HepG2 (cell line): ENCODE measurements around the gene NUDT22. TPM values are rescaled to one million over a fixed set of nuclear protein-coding genes. Genes with fewer than 3 reads are reported as not detected.
A peak's percentile ranks its signal among the peaks of the same experiment; 100 is the strongest.

Experiments
- ATAC-seq: fragments of 200-7000 bp; cut with Tn5 transposase; 3 replicates; pipeline ENCODE4 v1.9.1; 2020; ENCODE audit warnings: mild to moderate bottlenecking, moderate library complexity
- BruUV-seq: library from RNA; stranded (reverse); fragments of 400-500 nt; replicated peaks from 2 replicates; lab custom pipeline; 2021; lab: Mats Ljungman, UMichigan
- CTCF ChIA-PET: fragments of 300-600 bp; formaldehyde crosslinking; extraction: SDS; loops from one replicate; lab custom pipeline; 2021; ENCODE audit warnings: low total read pairs, inconsistent platforms, low intra/inter-chr PET ratio; lab: Yijun Ruan, JAX
- POLR2A ChIA-PET: fragments of 350-600 bp; sonication (Branson Sonifier 250); formaldehyde crosslinking; loops from one replicate; lab custom pipeline; 2020; ENCODE audit warnings: antibody characterized with exemption, inconsistent platforms; lab: Yijun Ruan, JAX
- DNase-seq: peaks from one replicate; pipeline ENCODE4 v3.0.0-alpha.2; 2015; ENCODE audit warnings: low spot score
- FAIRE-seq: peaks from 3 replicates; lab custom pipeline; 2011; peaks lifted over from hg19 to GRCh38; lab: Jason Lieb, UNC
- H2AFZ ChIP-seq: one replicate; pipeline ENCODE4 v1.6.1; 2011; ENCODE audit warnings: low read length, inconsistent platforms
- H3K27ac ChIP-seq: fragments of 300-600 bp; 3 replicates; pipeline ENCODE4 v1.8.0; 2011; ENCODE audit warnings: mixed run types, mild to moderate bottlenecking, mixed read lengths, low read length, inconsistent platforms; ENCODE audit not compliant: insufficient read depth; ENCODE audit errors: extremely low read length
- H3K27me3 ChIP-seq, 2 experiments: fragments of 200-600 bp in 1 of 2; 2 replicates in 1 of 2; 3 replicates in 1 of 2; pipeline versions ENCODE4 v1.6.0 to v1.8.0; 2011; ENCODE audit warnings: low read length in 2 of 2, mild to moderate bottlenecking in 2 of 2, moderate library complexity in 2 of 2, inconsistent platforms in 1 of 2; ENCODE audit not compliant: insufficient read depth in 2 of 2, control insufficient read depth in 1 of 2
- H3K36me3 ChIP-seq, 2 experiments: fragments of 200-600 bp in 1 of 2; replicated peaks in 1 of 2; 2 replicates in 1 of 2; 3 replicates in 1 of 2; pipeline versions ENCODE4 v1.5.1 to v1.8.0; 2011; ENCODE audit warnings: low read length in 2 of 2, inconsistent platforms in 1 of 2; ENCODE audit not compliant: insufficient read depth in 2 of 2, control insufficient read depth in 1 of 2
- H3K4me1 ChIP-seq: 2 replicates; pipeline ENCODE4 v1.5.1; 2012; ENCODE audit warnings: low read length, inconsistent platforms; ENCODE audit not compliant: insufficient read depth
- H3K4me2 ChIP-seq: 2 replicates; pipeline ENCODE4 v1.6.0; 2011; ENCODE audit warnings: low read depth, low read length, inconsistent platforms
- H3K4me3 ChIP-seq, 3 experiments: fragments of 200-600 bp in 1 of 3; sonication (generic), shearing (Covaris generic) in 1 of 3; replicated peaks in 1 of 3; 2 replicates each; pipeline ENCODE4 v1.5.1; 2011 to 2016; ENCODE audit warnings: low read length in 3 of 3, inconsistent platforms in 2 of 3, low read depth in 2 of 3, mild to moderate bottlenecking in 2 of 3, control low read depth in 1 of 3, mixed read lengths in 1 of 3; ENCODE audit not compliant: insufficient read depth in 1 of 3
- H3K79me2 ChIP-seq: one replicate; pipeline ENCODE4 v1.6.1; 2011; ENCODE audit warnings: low read length, inconsistent platforms; ENCODE audit not compliant: insufficient read depth
- H3K9ac ChIP-seq: 2 replicates; pipeline ENCODE4 v1.6.0; 2011; ENCODE audit warnings: mild to moderate bottlenecking, low read depth, low read length, inconsistent platforms; ENCODE audit not compliant: insufficient read depth
- H3K9me3 ChIP-seq: 2 replicates; pipeline ENCODE4 v1.5.1; 2012; ENCODE audit warnings: mild to moderate bottlenecking, low read length
- H4K20me1 ChIP-seq: 2 replicates; pipeline ENCODE4 v1.6.0; 2011; ENCODE audit warnings: inconsistent platforms, mild to moderate bottlenecking, low read length, moderate library complexity; ENCODE audit not compliant: insufficient read depth
- ATAD3A ChIP-seq: sonication (generic); formaldehyde crosslinking; IDR thresholded peaks from 2 replicates; pipeline ENCODE4 v1.4.0; 2020; ENCODE audit warnings: missing genetic modification reagents
- ELF1 ChIP-seq: sonication (generic); formaldehyde crosslinking; IDR thresholded peaks from 2 replicates; pipeline ENCODE4 v1.4.0; 2020; ENCODE audit warnings: missing genetic modification reagents
- FOXP1 ChIP-seq, 2 experiments: fragments of 450-650 bp in 1 of 2; IDR thresholded peaks; 2 replicates each; pipeline ENCODE4 v1.6.1; 2017 to 2018; ENCODE audit warnings: antibody characterized with exemption in 1 of 2
- KDM2A ChIP-seq: sonication (generic); formaldehyde crosslinking; IDR thresholded peaks from 2 replicates; pipeline ENCODE4 v1.4.0; 2020; ENCODE audit warnings: low read depth, missing genetic modification reagents, borderline replicate concordance
- MAFK ChIP-seq, 2 experiments: IDR thresholded peaks in 1 of 2; conservative IDR thresholded peaks in 1 of 2; 2 replicates each; pipeline ENCODE4 v1.6.1; 2011; ENCODE audit warnings: improper control_type of control experiment in 2 of 2, low read length in 2 of 2
- POLR2G ChIP-seq: fragments of 200-400 bp; formaldehyde crosslinking; IDR thresholded peaks from 2 replicates; pipeline ENCODE4 v1.6.1; 2018; ENCODE audit warnings: mild to moderate bottlenecking, low read depth, low read length, moderate library complexity
- SRF ChIP-seq: IDR thresholded peaks from 2 replicates; pipeline ENCODE4 v1.6.1; 2011; ENCODE audit warnings: mild to moderate bottlenecking, low read depth, low read length, moderate library complexity
- ZFP90 ChIP-seq: sonication (generic); formaldehyde crosslinking; IDR thresholded peaks from 2 replicates; pipeline ENCODE4 v1.8.0; 2022; ENCODE audit warnings: missing genetic modification reagents, mild to moderate bottlenecking, inconsistent platforms, borderline replicate concordance
- ZNF510 ChIP-seq: sonication (generic); formaldehyde crosslinking; IDR thresholded peaks from 2 replicates; pipeline ENCODE4 v1.4.0; 2020; ENCODE audit warnings: low read depth, mild to moderate bottlenecking, missing genetic modification reagents
- ZNF598 ChIP-seq: sonication (generic); formaldehyde crosslinking; IDR thresholded peaks from 2 replicates; pipeline ENCODE4 v1.5.1; 2020; ENCODE audit warnings: mild to moderate bottlenecking, missing genetic modification reagents, borderline replicate concordance
- ZNF777 ChIP-seq: sonication (generic); formaldehyde crosslinking; IDR thresholded peaks from 2 replicates; pipeline ENCODE4 v1.4.0; 2020; ENCODE audit warnings: missing genetic modification reagents
- ZNF788 ChIP-seq: sonication (generic); formaldehyde crosslinking; IDR thresholded peaks from 2 replicates; pipeline ENCODE4 v1.5.0; 2020; ENCODE audit warnings: mild to moderate bottlenecking, missing genetic modification reagents, borderline replicate concordance
- WGBS: methylation state at CpG from one replicate; pipeline ENCODE4 v1.1.6; 2017; ENCODE audit warnings: low lambda C conversion rate; 5-methylcytosine and 5-hydroxymethylcytosine counted together
- in situ Hi-C: cut with HindIII; loops from 2 replicates; pipeline ENCODE4 v1.10.0; 2017; ENCODE audit warnings: low pct_unique_long_range_greater_than_20kb; ENCODE audit not compliant: extremely low pct_ligation_motif_present
- intact Hi-C: fragments of 100-400 bp; cut with micrococcal nuclease; formaldehyde crosslinking; loops from one replicate; pipeline ENCODE4 v1.10.0; 2022; ENCODE audit not compliant: unreplicated experiment
- polyA plus RNA-seq, 8 experiments: library from polyadenylated mRNA; depleted of rRNA in 3 of 8; stranded (reverse) in 7 of 8; unstranded in 1 of 8; fragments of >200 nt; fragmentation: Illumina TruSeq in 4 of 8; extraction: Trizol in 4 of 8; gene quantifications; 2 replicates each; pipeline versions ENCODE4 v1.2.1 to v1.2.3, GENCODE V29; 2011 to 2016; ENCODE audit warnings: low read depth in 4 of 8, missing spikeins in 1 of 8, mixed read lengths in 1 of 8; ENCODE audit not compliant: insufficient read depth in 1 of 8
- total RNA-seq, 5 experiments: library from RNA; depleted of rRNA; stranded (reverse); fragments of >200 nt; fragmentation: Illumina TruSeq; extraction: Trizol; gene quantifications; 2 replicates each; pipeline ENCODE4 v1.2.3, GENCODE V29; 2016; ENCODE audit warnings: low read depth in 1 of 5
- TF ChIP-seq, protein P1 (sequence below): IDR thresholded peaks from 2 replicates; pipeline ENCODE4 v1.4.0; 2020; ENCODE audit warnings: mild to moderate bottlenecking, missing genetic modification reagents
- TF ChIP-seq, protein P2 (sequence below): sonication (generic); formaldehyde crosslinking; IDR thresholded peaks from 2 replicates; pipeline ENCODE4 v1.5.0; 2020; ENCODE audit warnings: mild to moderate bottlenecking, low read depth, missing genetic modification reagents, borderline replicate concordance

Gene NUDT22
- total and polyA plus RNA-seq, 2 of the 13 experiments (the other 11 are each of a cell fraction or from before 2014, with no cell fraction given): 33.5 to 39.8 TPM

DNA sequence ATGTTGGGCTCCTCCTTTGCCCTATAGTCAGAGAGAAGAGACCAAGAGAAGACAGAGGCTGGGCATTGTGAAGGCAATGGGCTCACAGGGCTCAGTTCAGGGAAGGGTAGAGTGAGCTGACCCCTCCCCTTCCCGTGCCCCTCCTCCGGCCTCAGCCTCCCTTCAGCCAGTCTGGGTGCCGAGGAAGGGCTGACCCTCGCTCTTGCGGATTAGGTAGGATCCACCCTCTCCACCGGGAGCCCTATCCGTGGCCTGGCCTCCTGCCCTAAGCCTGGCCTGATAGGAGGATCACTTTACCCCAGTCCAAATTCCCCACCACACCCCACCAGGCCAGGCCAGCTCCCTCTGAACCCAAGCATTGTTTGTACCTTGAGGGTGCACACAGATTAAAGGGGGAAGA, 22.5 kb downstream of the NUDT22 start (continued):
- TF ChIP-seq ZNF788 (peak; percentile 40; the same call in 1 of the 2 replicates), ATAD3A (CRISPR knock-in tag) (no peak)
- TF ChIP-seq, all 625 proteins: peak for 5

DNA sequence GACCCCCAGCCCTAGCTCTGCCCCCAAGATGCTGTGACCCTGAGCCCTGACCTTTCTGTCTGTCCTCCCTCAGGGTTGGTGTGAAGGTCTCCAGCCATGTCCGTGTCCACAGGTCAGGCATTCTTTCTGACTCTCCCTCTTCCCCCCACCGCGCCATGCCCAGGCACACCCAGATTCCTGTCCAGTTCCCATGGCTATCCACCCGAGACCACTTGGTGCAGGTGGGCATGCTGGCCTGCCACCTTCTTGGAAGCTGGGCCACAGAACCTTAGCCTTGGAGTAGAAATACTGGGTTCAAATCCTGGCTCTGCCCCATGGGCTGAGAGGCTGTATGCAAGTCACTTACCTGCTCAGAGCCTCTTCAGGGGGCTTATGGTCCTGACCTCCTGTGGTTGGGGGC, 23.0 kb downstream of the NUDT22 start:
- ChIA-PET POLR2A (interaction anchor here (1.4 to 8.3 kb wide), 4 partner anchors 19 to 69 kb away, joined by 3 to 113 read pairs (median 12); partner anchors contain the start of genes PRDX5 and TRMT112), CTCF (no interaction called here)
- H2AFZ ChIP-seq: no peak overlapping the region
- H3K9ac ChIP-seq: no peak overlapping the region
- no peaks in the 10 kb centered on the region for H4K20me1 ChIP-seq
- no peaks in the 10 kb centered on the region; a peak in 1 of 5 replicates for H3K27me3 ChIP-seq
- peak overlapping the region; percentile 100 for H3K4me2 ChIP-seq
- peak overlapping the region in 1 of 3 experiments; percentile 89; a peak in 1 of 6 replicates for H3K4me3 ChIP-seq
- WGBS: 49% methylated on average over 4 of the region's 4 CpGs
- no peaks in the 10 kb centered on the region for H3K9me3 ChIP-seq
- BruUV-seq: no TSS peak
- intact Hi-C loops: loop anchor here (5.0 kb wide), 1 partner anchor 53 kb away; the partner anchor contains the start of gene CATSPERZ
- H3K36me3 ChIP-seq: peaks cover 0 to 3% of the 10 kb centered on the region in 2 experiments; a peak in 1 of 5 replicates
- DNase-seq (no peak), ATAC-seq (no peak), FAIRE-seq (no peak)
- in situ Hi-C loops: no loop called here
- no peak overlapping the region for H3K27ac ChIP-seq
- TF ChIP-seq SRF (no peak), ZFP90 (CRISPR knock-in tag) (no peak), ZNF777 (CRISPR knock-in tag) (no peak), ZNF510 (CRISPR knock-in tag) (no peak), ZNF598 (CRISPR knock-in tag) (0 out of 2 replicates have a peak, but pooled peaks have one; percentile 1), FOXP1 (IDR thresholded peaks at IDR 0.05) (no peak), FOXP1 (CRISPR knock-in tag; IDR thresholded peaks at IDR 0.05) (no peak), ELF1 (no peak), MAFK (conservative IDR thresholded peaks at IDR 0.05 in 1 of 2, IDR thresholded peaks at IDR 0.05 in 1 of 2; ENCODE audit: low read length in 2 of 2) (no peak), KDM2A (0 out of 2 replicates have a peak, but pooled peaks have one; percentile 24), POLR2G (no peak)
- TF ChIP-seq, protein P1, sequence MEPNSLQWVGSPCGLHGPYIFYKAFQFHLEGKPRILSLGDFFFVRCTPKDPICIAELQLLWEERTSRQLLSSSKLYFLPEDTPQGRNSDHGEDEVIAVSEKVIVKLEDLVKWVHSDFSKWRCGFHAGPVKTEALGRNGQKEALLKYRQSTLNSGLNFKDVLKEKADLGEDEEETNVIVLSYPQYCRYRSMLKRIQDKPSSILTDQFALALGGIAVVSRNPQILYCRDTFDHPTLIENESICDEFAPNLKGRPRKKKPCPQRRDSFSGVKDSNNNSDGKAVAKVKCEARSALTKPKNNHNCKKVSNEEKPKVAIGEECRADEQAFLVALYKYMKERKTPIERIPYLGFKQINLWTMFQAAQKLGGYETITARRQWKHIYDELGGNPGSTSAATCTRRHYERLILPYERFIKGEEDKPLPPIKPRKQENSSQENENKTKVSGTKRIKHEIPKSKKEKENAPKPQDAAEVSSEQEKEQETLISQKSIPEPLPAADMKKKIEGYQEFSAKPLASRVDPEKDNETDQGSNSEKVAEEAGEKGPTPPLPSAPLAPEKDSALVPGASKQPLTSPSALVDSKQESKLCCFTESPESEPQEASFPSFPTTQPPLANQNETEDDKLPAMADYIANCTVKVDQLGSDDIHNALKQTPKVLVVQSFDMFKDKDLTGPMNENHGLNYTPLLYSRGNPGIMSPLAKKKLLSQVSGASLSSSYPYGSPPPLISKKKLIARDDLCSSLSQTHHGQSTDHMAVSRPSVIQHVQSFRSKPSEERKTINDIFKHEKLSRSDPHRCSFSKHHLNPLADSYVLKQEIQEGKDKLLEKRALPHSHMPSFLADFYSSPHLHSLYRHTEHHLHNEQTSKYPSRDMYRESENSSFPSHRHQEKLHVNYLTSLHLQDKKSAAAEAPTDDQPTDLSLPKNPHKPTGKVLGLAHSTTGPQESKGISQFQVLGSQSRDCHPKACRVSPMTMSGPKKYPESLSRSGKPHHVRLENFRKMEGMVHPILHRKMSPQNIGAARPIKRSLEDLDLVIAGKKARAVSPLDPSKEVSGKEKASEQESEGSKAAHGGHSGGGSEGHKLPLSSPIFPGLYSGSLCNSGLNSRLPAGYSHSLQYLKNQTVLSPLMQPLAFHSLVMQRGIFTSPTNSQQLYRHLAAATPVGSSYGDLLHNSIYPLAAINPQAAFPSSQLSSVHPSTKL (CRISPR knock-in tag): no peak
- TF ChIP-seq, protein P2, sequence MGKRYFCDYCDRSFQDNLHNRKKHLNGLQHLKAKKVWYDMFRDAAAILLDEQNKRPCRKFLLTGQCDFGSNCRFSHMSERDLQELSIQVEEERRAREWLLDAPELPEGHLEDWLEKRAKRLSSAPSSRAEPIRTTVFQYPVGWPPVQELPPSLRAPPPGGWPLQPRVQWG (CRISPR knock-in tag): no peak
- peaks cover 20% of the 10 kb centered on the region for H3K79me2 ChIP-seq
- peaks cover 62% of the 10 kb centered on the region for H3K4me1 ChIP-seq
